ENCODE data around the gene MCRS1.
A peak's percentile ranks its signal among the peaks of the same experiment; 100 is the strongest.

Gene MCRS1

DNA sequence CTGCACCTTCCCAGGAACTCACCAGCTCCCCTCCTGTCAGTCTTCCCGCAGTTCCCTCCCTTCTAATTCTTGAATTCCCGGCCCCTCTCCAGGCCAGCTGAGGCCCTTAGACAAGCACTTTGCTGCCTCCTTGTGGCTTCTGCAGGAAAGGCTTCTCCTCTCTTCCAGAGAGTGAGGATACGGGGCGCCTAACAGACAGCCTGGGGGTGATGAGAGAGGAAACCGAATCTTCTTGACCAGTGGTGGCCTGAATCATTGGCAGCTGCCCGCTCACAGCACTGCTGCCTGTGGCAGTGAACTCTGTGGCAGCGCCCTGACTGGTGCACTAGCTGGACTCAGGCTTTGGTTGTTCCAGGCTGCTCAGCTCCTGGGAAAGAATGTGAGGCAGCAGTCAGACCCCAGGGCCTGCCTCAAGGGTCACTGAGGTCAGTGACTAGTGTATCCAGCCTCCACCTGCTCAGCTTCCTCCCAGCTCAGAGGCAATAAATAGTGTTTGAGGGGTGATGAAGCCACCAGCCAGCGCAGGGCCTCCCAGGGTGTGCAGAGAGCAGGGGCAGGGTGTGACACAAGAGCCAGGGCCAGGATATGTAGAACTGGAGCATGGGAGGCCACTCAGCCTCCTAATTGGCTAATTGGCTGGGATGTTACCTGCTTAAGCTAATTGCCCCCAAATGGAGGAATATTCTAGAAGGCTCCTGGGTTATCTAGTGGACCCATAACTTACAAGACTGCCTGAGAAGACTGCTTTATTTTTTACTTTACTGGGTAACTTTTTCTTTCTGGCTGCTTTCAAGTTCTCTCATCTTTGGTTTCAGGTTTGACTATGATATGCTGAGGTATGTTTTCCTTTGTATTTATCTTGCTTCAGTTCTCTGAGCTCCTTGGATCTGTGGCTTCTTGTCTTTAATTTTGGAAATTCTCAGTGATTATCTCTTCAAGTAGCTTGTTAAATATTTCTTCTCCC, 12.9 kb upstream of the MCRS1 start:
- DNase-seq: peak; percentile 49

GRCh38 chr12:49578471-49579112, 10.7 kb upstream of the MCRS1 start:
- DNase-seq: no peak

DNA sequence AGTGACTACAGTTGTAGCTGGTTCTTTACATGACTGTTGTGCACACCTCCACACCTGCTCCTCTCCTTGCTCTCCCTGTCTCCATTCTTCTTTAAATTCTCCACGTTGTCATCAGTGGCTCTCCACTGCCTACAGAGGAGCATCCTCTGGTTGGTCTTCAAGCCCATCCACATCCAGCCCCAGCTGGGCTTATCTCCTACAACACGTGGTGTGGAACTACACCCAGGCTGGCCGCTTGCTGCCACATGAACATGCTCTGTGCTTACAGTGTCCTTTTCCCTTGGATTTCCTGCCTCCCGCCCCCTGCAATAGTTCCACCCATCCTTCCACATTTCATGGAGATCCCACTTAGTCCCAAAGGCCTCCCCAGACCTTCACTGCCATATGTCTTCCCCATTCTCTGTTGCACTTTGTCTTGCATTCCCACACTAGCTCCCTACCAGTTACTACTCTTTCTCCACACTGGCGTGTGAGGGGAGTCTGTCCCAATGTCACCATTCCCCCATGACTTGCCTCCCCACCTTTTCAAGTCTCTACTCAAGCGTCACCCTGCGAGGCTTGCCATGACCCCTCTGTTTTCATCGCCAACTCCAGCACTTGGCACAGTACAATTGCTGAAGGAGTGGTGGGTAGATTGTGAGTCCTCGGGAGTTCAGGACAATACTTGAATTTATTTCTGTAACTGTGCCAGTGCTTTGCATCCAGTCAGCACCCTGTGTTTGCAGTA, 9.8 kb upstream of the MCRS1 start:
- no peak for DNase-seq

GRCh38 chr12:49568442-49569162, 660 bp upstream of the MCRS1 start:
- no peak for DNase-seq

- DNase-seq: no peak
Measured at GRCh38 chr12:49567302-49567610, 686 bp downstream of the MCRS1 start.

- DNase-seq: no peak
Measured at GRCh38 chr12:49566361-49566760, 1.6 kb downstream of the MCRS1 start.

DNA sequence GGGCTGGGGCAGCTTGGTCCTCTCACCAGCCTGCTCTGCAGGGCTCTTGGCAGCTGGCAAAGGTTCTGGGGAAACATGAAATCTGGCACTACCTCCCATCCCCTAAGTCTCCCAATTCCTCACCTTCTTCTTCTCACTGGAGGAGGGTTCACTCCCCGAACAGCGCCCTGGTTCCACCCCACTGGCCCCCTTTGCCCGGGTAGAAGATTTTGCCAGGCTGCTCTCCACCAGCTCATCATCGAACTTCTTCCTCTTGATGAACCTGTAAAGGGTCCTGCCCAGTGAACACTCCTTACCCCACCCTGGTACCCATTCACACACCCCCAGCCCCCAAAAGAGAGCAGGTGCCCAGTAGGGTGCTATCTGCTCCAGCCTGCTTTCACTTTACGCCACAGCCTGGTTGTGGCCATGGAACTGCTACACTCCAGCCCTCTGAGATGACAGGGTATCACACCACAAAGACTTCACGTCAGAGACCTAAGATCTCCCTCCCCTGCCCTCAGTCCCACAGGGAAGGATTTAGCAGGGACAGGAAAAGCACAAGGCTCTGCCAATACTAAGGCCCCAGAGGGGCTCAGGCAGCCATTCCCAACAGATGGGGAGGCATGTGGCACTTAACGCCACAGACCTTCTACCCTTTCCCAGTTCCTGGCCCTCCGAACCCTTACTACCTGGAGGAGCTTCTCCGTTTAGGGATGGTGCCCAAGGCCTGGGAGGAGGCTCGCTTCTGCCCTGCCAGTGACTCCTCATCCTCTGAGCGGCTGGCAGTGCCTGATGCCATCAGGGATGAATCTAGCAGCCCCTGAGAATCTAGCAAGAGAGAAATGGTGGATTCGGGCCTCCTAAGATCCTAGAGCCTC, 2.3 kb downstream of the MCRS1 start:
- DNase-seq: no peak

- no peak for DNase-seq
Measured at GRCh38 chr12:49564686-49565405, 3.1 kb downstream of the MCRS1 start.

DNA sequence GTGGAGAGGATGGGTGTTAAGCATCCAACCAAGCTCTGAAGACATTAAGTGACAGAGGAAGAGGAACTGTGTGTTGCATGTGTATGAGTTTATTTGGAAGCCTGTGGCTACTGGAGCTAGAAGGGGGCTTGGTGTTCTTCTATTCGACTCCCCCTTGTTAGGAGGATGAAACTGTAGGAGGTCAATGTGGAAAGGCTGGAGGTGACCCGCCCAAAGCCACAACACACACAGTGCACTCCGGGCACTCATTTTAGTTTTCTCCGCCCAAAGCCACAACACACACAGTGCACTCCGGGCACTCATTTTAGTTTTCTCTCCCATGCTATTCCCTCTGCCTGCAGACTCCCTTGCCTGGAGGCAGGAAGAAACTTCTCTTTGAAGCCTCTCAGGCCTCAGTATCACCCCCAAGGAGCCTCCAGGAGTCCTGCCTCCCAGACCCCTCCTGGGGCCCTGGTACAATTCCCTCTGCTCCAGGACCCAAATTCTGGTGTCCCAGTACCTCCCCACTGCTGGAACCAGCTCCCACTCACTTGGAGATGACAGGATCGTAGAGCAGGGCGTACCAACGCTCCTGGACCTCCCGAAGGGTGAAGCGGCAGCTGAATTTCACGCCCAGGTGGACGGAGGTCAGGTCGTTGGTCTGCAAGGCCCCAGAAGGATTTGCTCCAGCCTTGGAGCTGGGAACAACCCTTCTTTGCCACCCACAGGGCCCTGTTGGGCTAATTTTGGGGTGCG, 3.8 kb downstream of the MCRS1 start:
- DNase-seq: no peak

DNA sequence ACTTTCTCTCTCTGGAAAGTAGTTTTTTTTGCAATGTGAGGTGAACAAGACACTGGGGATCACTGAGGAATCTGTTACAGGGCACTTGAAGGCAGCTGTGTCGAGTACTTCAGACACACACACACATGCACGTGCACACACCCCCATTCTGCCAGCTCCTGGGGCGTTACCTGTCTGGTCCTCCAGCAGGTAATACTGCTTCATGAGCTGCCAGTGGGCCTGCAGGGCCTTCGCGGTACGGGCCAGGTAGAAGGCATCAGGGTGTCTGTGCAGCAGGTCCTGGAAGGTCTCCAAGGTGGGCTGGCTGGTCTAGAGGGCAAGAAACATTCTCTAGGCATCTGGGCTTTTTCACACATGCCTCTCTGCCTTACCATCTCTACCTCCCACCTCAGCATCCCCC, 5.1 kb downstream of the MCRS1 start:
- DNase-seq: no peak

- DNase-seq: no peak
Measured at GRCh38 chr12:49562233-49562632, 5.7 kb downstream of the MCRS1 start.

DNA sequence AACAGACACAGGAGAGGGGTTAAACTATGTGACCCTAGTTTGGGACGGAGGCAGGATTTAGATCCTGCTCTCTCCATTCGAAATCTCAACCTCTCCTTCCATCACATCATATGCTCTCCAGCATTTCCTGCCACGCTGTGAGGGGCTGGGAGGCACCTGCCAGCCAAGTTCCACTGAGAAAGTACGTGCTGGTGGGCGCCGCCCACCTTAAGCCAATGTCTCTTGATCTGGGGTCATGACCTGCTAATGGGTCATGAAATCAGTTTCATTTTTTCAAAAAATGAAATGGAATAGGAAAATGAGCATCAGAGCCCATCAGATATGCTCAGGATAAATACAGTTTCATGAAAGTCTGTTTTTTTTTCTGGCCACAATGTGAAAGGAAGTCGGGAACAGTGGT, 7.2 kb downstream of the MCRS1 start:
- DNase-seq: no peak

DNA sequence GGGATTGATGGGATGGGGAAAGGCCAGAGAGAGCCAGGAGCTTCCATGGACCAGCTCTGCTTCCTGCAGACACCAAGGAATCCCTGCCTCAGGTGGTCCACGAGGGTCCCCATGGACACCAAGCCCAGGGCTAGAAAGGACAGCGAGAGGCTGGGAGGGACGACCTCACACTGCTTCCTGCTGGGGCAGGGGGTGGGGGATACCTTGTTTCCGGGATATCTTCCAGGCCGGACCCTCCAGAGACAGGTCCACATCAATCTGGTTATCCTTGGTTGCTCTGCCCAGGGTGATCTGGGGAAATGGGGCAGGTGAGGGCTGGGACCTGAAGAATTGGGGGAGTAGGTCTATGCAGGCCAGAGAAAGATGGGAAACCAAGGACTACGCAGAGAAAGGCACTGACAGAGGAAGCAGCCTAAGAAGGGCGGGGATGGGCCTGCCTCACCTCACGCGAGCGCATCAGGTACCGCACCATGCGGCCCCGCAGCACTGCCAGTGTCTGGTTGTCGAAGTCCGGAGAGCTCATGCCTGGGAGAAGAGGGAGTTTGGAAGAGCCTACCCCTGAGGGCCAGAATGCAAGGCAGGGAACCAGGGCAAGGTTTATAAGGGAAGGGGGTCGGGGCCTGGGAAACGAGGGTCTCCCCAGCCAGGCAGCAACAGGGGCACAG, 8.8 kb downstream of the MCRS1 start:
- no peak for DNase-seq

DNA sequence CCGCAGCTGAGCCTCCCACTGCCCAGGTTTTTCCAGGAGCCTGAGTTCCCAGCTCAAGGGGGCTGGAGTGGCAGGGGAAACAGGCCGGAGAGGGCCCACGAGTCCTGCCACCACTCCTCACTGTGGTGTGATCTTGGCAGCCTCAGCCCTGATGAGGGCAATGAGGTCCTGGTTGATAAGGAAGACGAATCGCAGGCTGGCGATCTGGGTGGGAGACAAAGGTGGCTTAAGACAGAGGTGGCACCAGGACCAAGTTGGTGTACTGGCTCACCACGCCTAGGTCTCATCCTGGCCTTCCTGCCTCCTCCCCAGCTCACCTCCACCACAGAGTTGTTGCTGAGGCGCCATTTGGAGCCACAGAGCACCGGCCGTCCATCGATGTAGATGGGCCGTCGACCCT, 9.4 kb downstream of the MCRS1 start:
- DNase-seq: no peak

DNA sequence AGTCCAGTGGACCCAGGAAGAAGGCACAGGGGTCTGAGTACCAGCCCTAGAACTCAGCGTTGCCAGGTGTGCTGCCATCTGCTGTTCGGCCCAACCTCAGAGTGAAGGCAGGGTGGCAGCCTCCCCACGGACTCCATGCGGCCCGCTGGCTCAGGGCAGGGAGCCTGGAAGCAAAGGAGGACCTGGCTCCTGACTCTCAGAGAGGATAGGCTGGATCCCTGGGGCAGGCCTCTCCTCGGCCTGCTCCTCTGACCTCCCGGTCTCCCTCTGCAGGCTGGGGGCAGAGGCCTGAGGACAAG, 10.1 kb downstream of the MCRS1 start:
- no peak for DNase-seq

DNA sequence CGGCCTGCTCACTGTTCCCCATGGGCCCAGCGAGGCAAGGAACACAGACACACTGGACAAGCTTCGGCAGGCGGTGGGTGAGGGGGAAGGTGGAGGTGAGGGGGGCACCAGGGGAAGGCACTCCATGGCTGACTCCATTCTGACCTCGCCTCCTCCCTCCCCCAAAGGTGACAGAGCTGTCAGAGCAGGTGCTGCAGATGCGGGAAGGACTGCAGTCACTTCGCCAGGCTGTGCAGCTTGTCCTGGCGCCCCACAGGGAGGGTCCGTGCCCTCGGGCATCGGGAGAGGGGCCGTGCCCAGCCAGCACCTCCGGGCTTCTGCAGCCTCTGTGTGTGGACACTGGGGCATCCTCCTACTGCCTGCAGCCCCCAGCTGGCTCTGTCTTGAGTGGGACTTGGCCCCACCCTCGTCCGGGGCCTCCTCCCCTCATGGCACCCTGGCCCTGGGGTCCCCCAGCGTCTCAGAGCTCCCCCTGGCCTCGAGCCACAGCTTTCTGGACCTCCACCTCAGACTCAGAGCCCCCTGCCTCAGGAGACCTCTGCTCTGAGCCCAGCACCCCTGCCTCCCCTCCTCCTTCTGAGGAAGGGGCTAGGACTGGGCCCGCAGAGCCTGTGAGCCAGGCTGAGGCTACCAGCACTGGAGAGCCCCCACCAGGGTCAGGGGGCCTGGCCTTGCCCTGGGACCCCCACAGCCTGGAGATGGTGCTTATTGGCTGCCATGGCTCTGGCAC, 10.6 kb downstream of the MCRS1 start:
- DNase-seq: no peak

DNA sequence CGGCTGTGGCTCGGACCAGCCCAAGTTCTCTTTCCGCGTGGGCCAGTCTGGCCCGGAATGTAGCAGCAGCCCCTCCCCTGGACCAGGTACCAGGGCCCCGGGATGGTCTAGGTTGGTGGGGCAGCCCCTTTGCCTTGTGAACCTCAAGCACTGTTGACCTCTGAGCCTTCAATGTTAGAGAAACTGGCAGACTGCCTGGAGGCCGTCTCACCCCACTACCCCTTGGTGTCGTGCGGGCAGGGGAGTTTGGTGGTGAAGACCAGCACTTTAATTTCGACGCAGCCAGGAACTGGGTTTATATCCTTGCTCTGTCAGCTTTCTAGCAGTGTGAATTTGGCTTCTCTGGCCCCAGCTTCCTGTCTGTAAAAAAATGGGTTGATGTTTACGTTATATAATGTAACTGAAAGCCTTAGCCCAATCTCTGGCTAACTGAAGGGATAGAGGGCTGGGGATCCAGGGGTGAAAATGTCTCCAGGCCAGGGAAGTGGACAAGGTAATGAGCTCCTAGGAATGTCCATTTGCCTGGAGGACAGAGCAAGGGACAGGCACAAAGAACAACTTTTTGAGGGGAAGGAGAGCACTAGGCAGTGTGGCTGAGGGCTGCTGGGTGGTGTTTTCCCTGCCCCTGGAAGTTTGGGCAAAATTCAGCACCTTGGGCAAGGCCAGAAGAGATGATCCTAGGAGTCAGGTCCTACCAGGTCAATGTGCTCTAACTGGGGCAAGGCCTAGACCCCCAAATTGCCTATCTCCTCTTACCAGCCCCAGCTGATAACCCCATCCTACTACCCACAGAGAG, 11.4 kb downstream of the MCRS1 start:
- DNase-seq: no peak

DNA sequence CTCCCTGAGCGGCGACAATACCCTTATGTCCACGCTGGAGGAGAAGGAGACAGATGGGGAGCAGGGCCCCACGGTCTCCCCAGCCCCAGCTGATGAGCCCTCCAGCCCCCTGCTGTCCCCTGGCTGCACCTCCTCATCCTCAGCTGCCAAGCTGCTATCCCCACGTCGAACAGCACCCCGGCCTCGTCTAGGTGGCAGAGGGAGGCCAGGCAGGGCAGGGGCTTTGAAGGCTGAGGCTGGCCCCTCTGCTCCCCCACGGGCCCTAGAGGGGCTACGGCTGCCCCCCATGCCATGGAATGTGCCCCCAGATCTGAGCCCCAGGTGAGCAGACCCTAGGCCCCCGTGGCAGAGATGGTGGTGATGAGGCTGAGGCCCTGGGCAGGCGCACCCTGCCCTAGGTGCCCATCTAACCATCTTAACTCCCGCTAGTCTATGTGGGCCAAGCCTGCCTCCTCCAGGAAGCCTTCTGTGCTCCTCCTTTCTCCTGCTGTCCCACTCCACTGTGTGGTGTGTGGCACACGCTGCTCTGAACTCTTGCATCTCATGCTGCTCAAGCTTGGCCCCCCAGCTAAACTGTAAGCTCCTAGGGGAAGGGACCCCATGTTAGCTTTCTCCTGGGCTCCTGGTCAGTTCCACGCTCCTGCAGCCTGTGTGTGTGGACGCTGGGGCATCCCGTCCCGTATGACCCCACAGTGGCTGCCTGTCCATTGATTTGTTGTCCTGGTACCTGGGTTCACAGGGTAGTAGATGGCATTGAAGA, 12.1 kb downstream of the MCRS1 start:
- DNase-seq: no peak
